ENCODE data around the gene DAB1.

The DAB1 gene

DNA sequence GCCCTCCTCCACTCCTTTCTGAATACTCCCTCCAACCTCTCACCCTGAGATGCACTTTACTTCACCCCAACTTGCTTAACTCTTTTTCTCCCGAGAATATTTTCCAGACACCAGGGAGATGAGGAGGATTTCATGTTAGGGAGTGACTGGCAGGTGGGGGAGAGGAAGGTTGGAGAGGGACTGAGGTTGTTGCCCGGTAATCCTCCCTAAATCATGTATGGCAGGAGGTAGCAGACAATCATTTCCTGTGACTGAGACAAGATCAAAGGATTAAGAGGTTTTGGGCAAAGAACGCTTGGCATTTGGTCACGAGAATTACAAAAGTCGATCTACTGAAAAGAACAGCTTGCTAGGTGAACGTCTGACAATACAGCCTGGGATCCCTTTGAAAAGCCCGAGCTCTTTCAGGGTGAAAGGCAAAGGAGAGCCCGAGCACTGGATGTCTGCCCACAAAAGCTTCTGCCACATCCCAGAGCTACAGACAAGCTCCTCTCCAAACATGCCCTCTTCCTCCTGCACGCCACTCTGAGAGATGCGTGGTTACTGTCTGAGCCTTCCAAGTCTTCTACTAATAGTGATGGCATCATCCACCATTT is 154.1 kb downstream of the DAB1 start:
- DNase-seq (ENCODE audit: low read depth): no peak
- TF ChIP-seq, protein P1, sequence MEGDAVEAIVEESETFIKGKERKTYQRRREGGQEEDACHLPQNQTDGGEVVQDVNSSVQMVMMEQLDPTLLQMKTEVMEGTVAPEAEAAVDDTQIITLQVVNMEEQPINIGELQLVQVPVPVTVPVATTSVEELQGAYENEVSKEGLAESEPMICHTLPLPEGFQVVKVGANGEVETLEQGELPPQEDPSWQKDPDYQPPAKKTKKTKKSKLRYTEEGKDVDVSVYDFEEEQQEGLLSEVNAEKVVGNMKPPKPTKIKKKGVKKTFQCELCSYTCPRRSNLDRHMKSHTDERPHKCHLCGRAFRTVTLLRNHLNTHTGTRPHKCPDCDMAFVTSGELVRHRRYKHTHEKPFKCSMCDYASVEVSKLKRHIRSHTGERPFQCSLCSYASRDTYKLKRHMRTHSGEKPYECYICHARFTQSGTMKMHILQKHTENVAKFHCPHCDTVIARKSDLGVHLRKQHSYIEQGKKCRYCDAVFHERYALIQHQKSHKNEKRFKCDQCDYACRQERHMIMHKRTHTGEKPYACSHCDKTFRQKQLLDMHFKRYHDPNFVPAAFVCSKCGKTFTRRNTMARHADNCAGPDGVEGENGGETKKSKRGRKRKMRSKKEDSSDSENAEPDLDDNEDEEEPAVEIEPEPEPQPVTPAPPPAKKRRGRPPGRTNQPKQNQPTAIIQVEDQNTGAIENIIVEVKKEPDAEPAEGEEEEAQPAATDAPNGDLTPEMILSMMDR (IDR thresholded peaks at IDR 0.05; ENCODE audit: control insufficient read depth, extremely low read depth, insufficient read depth): no peak

GRCh38 chr1:57265104-57265503 is 158.8 kb downstream of the DAB1 start:
- no peak for DNase-seq (ENCODE audit: low read depth)
- TF ChIP-seq, protein P1 (IDR thresholded peaks at IDR 0.05; ENCODE audit: control insufficient read depth, extremely low read depth, insufficient read depth): no peak
- no peak overlapping the region for H3K4me3 ChIP-seq (ENCODE audit: low read depth, low read length)

More for the DNA sequence above, 154.1 kb downstream of the DAB1 start:
- no peak overlapping the region for H3K4me3 ChIP-seq (ENCODE audit: low read depth, low read length)

DNA sequence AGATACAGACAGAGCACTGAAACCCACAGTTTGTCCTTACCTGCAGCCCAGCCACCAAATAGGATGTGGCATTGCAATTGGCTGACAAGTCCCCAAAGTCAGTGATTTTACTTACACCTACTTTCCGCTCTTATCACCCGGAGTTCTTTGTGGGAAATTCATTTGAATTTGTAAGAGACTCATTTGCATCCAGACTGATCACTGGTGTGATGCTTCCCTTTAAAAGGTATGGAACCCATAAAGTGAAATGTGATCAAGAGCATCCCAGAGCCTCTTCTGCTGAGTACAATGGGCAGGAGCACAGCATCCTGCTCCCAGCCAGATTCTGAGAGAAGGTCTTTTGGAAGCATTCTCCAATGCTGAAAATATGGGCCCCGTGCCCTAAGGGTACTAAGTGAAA is 161.4 kb downstream of the DAB1 start:
- no peak overlapping the region for H3K4me3 ChIP-seq (ENCODE audit: low read depth, low read length)
- no peak for DNase-seq (ENCODE audit: low read depth)
- TF ChIP-seq, protein P1 (IDR thresholded peaks at IDR 0.05; ENCODE audit: control insufficient read depth, extremely low read depth, insufficient read depth): no peak

DNA sequence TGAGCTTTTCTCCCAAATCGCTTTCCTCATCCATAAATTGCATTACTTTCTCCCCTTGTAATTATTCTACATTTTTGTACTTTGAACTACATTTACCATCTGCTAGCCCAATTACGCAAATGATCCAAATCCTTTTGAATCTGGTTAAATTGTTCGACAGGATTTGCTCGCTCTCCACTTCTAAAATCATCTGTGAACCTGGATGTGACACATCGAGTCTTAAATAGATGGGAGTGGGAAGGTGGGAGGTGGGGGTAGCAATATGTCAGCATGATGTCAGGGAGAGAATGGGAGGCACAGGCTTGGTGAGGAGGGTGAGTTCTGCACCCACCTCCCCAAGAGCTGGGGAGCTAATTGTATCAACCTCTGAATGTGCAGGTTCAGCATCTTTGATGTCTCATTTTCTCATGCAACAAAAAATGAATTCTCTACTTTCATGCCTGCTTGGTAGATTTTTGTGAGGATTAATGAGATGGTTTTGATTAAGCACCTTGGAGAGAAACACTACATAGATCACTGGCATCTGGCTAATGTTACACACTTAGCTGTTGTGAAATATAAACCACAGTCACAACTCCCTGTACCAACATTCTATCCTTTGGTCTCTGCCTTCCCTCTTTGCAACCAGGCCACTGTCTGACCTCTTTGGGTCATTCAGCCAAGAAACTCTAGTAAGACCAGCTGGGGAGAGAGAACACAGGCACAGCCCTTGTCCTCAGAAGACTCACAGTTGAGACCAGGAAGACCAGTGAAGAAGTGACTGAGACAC is 165.1 kb downstream of the DAB1 start:
- TF ChIP-seq, protein P1 (IDR thresholded peaks at IDR 0.05; ENCODE audit: control insufficient read depth, extremely low read depth, insufficient read depth): no peak
- no peak for DNase-seq (ENCODE audit: low read depth)
- H3K4me3 ChIP-seq (ENCODE audit: low read depth, low read length): no peak overlapping the region

DNA sequence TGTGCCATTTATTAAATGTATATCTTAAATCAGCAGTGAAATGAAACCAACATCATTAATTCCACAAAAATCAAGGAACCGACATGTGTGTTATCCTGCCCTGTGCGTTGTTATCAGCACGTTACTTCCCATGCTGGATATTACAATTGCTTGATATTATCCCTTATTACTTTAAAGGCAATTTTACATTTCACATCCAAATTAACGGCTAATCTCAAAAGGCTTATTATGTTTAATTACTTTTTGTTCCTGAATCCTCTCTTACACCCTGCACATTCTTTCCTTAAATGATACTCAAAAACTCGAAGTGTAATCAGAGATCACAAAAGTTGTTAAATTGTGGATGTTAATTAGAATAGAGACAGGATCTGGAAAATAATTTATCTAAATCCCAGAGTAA is 167.9 kb downstream of the DAB1 start:
- H3K4me3 ChIP-seq (ENCODE audit: low read depth, low read length): no peak overlapping the region
- DNase-seq (ENCODE audit: low read depth): no peak
- TF ChIP-seq, protein P1 (IDR thresholded peaks at IDR 0.05; ENCODE audit: control insufficient read depth, extremely low read depth, insufficient read depth): no peak

GRCh38 chr1:57254022-57254421 is 169.8 kb downstream of the DAB1 start:
- TF ChIP-seq, protein P1 (IDR thresholded peaks at IDR 0.05; ENCODE audit: control insufficient read depth, extremely low read depth, insufficient read depth): no peak
- no peak overlapping the region for H3K4me3 ChIP-seq (ENCODE audit: low read depth, low read length)
- DNase-seq (ENCODE audit: low read depth): no peak

Measured in LNCaP clone FGC (cell line).